HG03135 (cell line): ENCODE data around the gene SRXN1.
"Not testable (repeated sequence)": the region's sequence is repeated elsewhere in the genome, so short reads cannot be mapped to it uniquely, and the experiment has no call there.

ENCODE experiments used
- ATAC-seq: cut with Tn5 transposase; IDR thresholded peaks from one replicate; pipeline ENCODE4 v1.9.1; 2021; ENCODE audit warnings: mild to moderate bottlenecking, moderate library complexity; ENCODE audit not compliant: unreplicated experiment

Gene SRXN1

DNA sequence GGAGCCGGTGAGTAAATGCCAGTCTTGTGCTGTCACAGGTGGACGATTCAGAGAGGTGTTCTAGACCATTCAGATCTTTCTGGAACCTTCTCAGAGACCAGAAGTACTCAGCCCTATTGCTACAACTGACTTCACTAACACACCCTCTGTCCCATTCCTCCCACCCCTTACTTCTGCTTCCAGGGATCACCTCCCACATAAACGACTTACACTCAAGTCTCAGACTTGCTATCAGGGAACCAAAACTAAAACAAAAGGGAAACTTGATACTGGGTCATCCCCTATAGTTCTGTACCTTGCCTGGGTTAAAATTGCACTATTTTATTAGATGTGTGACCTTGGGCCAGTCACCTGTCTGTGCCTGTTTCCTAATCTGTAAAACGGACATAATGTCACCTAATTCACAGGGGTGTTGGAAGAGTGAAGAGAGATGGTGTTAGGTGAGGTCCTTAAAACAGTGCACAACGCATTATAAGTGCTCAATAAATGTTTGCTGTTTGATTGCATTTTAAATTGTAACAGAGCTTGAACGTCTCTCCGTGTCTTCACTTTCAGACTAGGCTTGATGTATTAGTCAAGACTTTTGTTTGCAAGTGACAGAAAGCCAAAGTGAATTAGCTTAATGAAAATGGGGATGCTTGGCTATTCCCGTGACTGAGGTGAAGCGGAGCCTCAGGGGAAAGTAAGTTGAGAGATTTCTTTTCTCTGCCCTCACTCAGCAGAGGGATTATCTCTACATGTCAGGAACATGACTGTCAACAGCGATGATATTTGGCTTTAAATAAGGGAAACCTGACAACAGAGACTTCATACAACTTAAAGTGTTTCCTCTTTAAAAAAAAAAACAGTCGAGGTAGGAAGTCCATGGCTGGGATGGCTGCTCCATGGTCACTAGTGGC is 3.0 kb upstream of the SRXN1 start:
- no peak for ATAC-seq

GRCh38 chr20:654417-654750 is 1.4 kb upstream of the SRXN1 start:
- ATAC-seq, result no peak

- ATAC-seq, result no peak
Observed at GRCh38 chr20:653590-654416, 803 bp upstream of the SRXN1 start.

GRCh38 chr20:652615-653109 is 338 bp downstream of the SRXN1 start:
- ATAC-seq, result peak; percentile 24

DNA sequence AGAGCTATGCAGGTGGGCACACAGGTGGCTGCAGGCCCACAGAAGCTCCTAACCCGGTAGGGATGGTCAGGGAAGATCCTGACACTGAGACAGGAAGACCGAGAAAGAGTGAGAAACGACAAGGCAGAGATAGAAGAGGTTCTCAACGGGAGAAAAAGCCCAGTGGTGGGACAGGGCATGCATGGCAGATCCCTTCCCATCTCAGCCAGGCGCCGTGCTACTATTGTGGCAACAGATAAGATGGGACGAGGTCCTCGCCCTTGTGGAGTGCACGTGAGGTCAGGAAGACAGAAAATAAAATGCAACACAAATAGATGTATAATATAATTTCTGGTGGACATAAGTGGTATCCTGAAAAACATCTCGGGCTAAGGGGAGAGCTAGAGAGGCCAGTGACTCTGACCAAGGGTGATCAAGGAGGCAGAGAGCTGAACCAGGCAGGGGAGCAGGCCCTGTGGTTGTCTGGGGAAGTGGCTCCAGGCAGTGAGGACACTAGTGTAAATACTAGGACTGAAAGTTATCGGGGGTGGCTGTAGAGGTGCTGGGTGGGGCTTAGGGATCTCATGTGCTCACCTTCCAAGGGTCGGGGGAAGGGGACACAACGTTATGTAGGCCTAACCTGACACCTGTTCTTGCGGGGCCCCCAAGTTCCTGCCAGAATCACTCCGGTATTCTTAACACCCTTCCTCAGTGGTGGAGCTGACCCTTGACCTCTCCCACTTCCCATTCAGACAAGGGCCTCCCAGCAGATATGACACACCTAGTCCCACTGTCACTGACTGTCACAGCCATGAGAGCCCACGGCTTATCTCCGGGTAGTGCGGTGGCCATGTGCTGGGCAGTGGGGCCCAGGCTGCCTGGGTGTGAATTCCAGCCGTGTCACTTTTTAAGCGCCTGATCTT is 1.0 kb downstream of the SRXN1 start:
- no peak for ATAC-seq

DNA sequence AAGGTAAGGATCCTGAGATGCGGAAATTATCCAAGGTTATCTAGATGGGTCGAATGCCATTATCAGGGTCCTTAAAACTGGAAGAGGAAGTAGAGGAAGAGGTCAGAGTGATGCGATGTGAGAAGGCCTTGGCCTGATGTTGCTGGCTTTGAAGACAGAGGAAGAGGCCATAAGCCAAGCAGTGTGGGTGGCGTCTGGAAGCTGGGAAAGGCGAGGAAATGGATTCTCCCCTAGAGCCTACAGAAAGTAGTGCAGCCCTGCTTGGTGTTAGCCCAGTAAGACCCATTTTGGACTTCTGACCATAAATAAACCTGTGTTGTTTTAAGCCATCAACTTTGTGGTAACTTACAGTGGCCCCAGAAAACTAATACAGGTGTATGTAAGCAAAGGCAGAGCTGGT is 2.0 kb downstream of the SRXN1 start:
- no peak for ATAC-seq

- ATAC-seq, result no peak
Observed at GRCh38 chr20:650281-650680, 2.7 kb downstream of the SRXN1 start.

GRCh38 chr20:647479-648019 is 5.5 kb downstream of the SRXN1 start:
- no peak for ATAC-seq

DNA sequence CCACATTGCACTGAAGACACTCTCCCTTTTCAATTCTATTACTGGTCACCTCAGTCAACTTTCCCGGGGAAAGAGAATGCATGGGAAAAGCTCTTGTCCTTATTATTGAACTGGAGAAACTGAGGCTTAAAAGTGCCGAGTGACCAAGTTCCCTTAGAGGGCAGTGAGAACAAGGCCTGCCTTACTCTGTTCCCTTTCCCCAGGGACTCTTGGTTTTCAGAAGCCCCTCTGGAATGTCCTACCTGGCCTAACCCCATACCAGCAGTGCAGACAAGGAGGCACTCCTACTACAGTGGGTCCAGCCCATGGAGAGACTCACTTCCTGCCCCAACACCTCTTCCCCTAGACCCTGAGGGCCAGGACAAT is 6.1 kb downstream of the SRXN1 start:
- ATAC-seq, result no peak

GRCh38 chr20:646107-646867 is 6.7 kb downstream of the SRXN1 start:
- ATAC-seq, result no peak

DNA sequence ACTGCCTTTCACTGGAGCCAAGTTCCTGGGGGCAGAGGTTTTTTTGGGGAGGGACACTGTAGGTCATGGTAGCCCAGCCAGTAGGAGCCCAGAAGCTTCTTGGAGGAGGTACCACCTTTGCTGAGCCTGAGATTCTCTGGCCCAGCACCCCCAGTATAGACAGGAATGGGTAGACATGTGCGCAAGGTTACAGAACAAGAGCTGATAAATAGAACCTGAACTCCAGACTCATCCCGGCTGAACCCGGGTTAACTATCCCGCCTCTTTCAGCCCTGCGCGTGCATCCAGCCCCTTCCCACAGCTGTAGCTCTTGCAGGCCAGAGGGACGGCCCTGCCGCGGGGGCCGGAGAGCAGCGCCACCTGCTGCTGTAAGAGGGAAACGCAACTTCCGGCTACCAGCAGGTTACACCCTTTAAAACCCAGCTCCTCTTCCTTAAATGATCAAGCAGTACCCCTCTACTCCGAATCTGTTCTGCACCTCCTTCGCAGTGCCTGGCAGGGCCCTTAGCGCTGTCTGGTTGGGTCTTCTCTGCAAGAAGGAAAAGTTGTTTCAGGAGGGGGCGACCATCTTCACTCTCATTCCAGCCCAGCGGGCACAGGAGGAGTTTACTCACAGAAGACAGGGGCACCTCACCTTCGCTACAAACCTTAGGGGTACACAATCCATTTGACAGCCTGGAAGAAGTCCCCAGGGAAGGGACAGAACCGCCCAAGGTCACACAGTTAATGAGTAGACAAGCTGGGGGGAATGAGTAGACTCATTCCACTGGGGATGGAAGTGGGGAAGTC is 7.5 kb downstream of the SRXN1 start:
- peak; percentile 77 for ATAC-seq

- no peak for ATAC-seq
Observed at GRCh38 chr20:644692-645317, 8.2 kb downstream of the SRXN1 start.

DNA sequence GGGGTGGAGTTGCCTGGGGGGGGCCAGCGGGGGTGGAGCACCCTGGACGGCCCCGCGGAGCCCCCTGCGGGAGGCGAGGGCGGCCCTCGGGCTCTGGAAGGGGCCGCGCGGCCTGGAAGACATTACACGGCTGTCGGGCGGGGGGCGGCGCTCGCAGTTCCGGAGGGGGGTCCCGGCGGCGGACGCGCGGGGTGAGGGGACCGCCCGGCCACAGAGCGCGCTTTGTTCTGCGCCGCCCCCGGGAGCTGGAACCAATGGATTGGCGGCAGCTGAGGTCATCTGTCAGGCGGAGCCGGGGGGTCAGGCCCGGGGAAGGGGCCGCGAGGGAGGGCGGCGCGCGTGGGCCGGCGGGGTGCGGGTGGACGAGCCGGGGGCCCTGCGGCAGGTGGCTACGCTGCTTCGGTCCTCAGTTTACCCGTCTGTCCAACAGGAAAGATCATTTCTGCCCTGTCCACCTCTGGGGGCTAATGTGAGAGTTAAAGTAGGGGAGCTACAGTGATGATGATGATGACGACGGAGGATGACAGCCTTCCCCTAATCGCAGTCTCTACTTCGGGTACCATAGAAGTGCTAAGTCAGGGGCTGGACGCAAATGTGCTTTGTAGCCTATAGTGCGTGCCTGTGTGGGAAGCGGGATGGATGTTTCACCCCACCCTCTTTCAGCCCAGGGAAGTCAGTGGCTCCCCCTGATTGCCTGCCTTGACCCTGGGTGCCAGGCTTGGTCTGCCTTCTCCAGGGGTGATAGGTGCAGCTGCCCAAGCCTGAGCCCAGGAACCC is 10.4 kb downstream of the SRXN1 start:
- no peak for ATAC-seq

- ATAC-seq, result not testable (repeated sequence)
Observed at GRCh38 chr20:642013-642397, 11.0 kb downstream of the SRXN1 start.

- no peak for ATAC-seq
Observed at GRCh38 chr20:641516-641875, 11.5 kb downstream of the SRXN1 start.

- ATAC-seq, result no peak
Observed at GRCh38 chr20:640674-641515, 12.1 kb downstream of the SRXN1 start.

GRCh38 chr20:638579-638978 is 14.4 kb downstream of the SRXN1 start:
- ATAC-seq, result no peak
